OCI-LY7 (cell line): ENCODE results near the gene CORIN. TPM values are rescaled to one million over a fixed set of nuclear protein-coding genes. Genes with fewer than 3 reads are reported as not detected.

Experiments
- BruUV-seq: library from RNA; stranded (reverse); fragments of 400-500 nt; replicated peaks from 2 replicates; lab custom pipeline; 2021; lab: Mats Ljungman, UMichigan
- CTCF ChIA-PET: fragments of 300-600 bp; sonication (Branson Sonifier 250); formaldehyde crosslinking; loops from one replicate; lab custom pipeline; 2022; ENCODE audit warnings: antibody characterized with exemption; ENCODE audit not compliant: unreplicated experiment; lab: Charles Lee
- POLR2A ChIA-PET: fragments of 300-600 bp; sonication (Branson Sonifier 250); formaldehyde crosslinking; loops from one replicate; lab custom pipeline; 2022; ENCODE audit warnings: antibody characterized with exemption; lab: Charles Lee
- DNase-seq: peaks from one replicate; pipeline ENCODE4 v3.0.0-alpha.2; 2015; ENCODE audit warnings: low spot score
- H2AFZ ChIP-seq: fragments of 200-600 bp; sonication (generic), shearing (Covaris generic); 2 replicates; pipeline ENCODE4 v1.6.1; 2014; ENCODE audit warnings: mild to moderate bottlenecking, antibody characterized with exemption, low read length, moderate library complexity
- H3K27ac ChIP-seq: fragments of 200-600 bp; sonication (generic); 2 replicates; pipeline ENCODE4 v1.5.1; 2014; ENCODE audit warnings: mixed run types, low read depth, mild to moderate bottlenecking, moderate library complexity, low read length, inconsistent platforms; ENCODE audit not compliant: poor library complexity, severe bottlenecking
- H3K36me3 ChIP-seq: fragments of 200-600 bp; sonication (generic); 2 replicates; pipeline ENCODE4 v1.6.1; 2014; ENCODE audit warnings: mild to moderate bottlenecking, antibody characterized with exemption, low read length, moderate library complexity, mixed read lengths; ENCODE audit not compliant: insufficient read depth
- H3K4me1 ChIP-seq: fragments of 200-600 bp; sonication (generic); 2 replicates; pipeline ENCODE4 v1.5.1; 2014; ENCODE audit warnings: mild to moderate bottlenecking, low read length; ENCODE audit not compliant: insufficient read depth, poor library complexity, severe bottlenecking
- H3K4me2 ChIP-seq: fragments of 200-600 bp; sonication (generic); 2 replicates; pipeline ENCODE4 v1.6.1; 2014; ENCODE audit warnings: mild to moderate bottlenecking, low read length
- H3K4me3 ChIP-seq: fragments of 200-600 bp; sonication (generic); 2 replicates; pipeline ENCODE4 v1.5.1; 2014; ENCODE audit warnings: mild to moderate bottlenecking, low read depth, low read length; ENCODE audit not compliant: poor library complexity, severe bottlenecking
- H3K79me2 ChIP-seq: fragments of 200-600 bp; sonication (generic); 2 replicates; pipeline ENCODE4 v1.6.1; 2016; ENCODE audit warnings: low read depth, mild to moderate bottlenecking, low read length, moderate library complexity, mixed read lengths; ENCODE audit not compliant: insufficient read depth
- H3K9me2 ChIP-seq: fragments of 200-600 bp; sonication (generic); 2 replicates; pipeline ENCODE4 v1.6.1; 2016; ENCODE audit warnings: mild to moderate bottlenecking, low read length, mixed read lengths; ENCODE audit not compliant: insufficient read depth
- H3K9me3 ChIP-seq: fragments of 200-600 bp; sonication (generic); 2 replicates; pipeline ENCODE4 v1.6.1; 2014; ENCODE audit warnings: mild to moderate bottlenecking, mixed run types, low read length, mixed read lengths
- H4K20me1 ChIP-seq: fragments of 200-600 bp; sonication (generic); 2 replicates; pipeline ENCODE4 v1.6.1; 2014; ENCODE audit warnings: mild to moderate bottlenecking, antibody characterized with exemption, low read length, moderate library complexity, mixed read lengths; ENCODE audit not compliant: insufficient read depth
- EZH2phosphoT487 ChIP-seq: fragments of 200-600 bp; sonication (generic); IDR thresholded peaks from 2 replicates; pipeline ENCODE4 v1.6.1; 2018; ENCODE audit warnings: low read depth, borderline replicate concordance, mild to moderate bottlenecking, mixed run types, antibody characterized with exemption, low read length, moderate library complexity, mixed read lengths
- intact Hi-C: fragments of 100-400 bp; cut with micrococcal nuclease; formaldehyde crosslinking; loops from one replicate; pipeline ENCODE4 v1.10.0; 2022; ENCODE audit not compliant: unreplicated experiment
- total RNA-seq, 2 experiments: library from RNA; depleted of rRNA in 1 of 2; stranded (reverse); fragments of >200 nt in 1 of 2; shearing (Covaris generic) in 1 of 2; gene quantifications; 2 replicates each; pipeline ENCODE4 v1.2.3, GENCODE V29; 2014 to 2022
- TF ChIP-seq, protein P1 (sequence below): fragments of 200-600 bp; sonication (generic); conservative IDR thresholded peaks from 2 replicates; pipeline ENCODE4 v1.5.1; 2014; ENCODE audit warnings: mild to moderate bottlenecking, antibody characterized with exemption, low read length, moderate library complexity, mixed read lengths

The CORIN gene
- total RNA-seq, 2 experiments from 2014 or later, result 0.40 TPM; not detected in 1

- TF ChIP-seq, protein P1, sequence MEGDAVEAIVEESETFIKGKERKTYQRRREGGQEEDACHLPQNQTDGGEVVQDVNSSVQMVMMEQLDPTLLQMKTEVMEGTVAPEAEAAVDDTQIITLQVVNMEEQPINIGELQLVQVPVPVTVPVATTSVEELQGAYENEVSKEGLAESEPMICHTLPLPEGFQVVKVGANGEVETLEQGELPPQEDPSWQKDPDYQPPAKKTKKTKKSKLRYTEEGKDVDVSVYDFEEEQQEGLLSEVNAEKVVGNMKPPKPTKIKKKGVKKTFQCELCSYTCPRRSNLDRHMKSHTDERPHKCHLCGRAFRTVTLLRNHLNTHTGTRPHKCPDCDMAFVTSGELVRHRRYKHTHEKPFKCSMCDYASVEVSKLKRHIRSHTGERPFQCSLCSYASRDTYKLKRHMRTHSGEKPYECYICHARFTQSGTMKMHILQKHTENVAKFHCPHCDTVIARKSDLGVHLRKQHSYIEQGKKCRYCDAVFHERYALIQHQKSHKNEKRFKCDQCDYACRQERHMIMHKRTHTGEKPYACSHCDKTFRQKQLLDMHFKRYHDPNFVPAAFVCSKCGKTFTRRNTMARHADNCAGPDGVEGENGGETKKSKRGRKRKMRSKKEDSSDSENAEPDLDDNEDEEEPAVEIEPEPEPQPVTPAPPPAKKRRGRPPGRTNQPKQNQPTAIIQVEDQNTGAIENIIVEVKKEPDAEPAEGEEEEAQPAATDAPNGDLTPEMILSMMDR, result no peak
- TF ChIP-seq EZH2phosphoT487, result no peak
- Histone ChIP-seq H4K20me1 (no peaks in the 10 kb centered on the region), H3K4me3 (no peak overlapping the region), H3K79me2 (no peaks in the 10 kb centered on the region), H3K9me3 (no peaks in the 10 kb centered on the region), H3K36me3 (no peaks in the 10 kb centered on the region), H3K4me2 (no peak overlapping the region), H3K4me1 (no peaks in the 10 kb centered on the region), H3K27ac (no peak overlapping the region), H2AFZ (no peak overlapping the region), H3K9me2 (no peaks in the 10 kb centered on the region)
- BruUV-seq, result no TSS peak
- intact Hi-C loops, result no loop called here
- no peak for DNase-seq
- ChIA-PET POLR2A (interaction anchor here (0.5 to 0.6 kb wide), 2 partner anchors 92 to 215 kb away, joined by 3 read pairs; no protein-coding TSS in a partner anchor), CTCF (no interaction called here)
Measured at GRCh38 chr4:47639531-47639930, 198.3 kb downstream of the CORIN start.

DNA sequence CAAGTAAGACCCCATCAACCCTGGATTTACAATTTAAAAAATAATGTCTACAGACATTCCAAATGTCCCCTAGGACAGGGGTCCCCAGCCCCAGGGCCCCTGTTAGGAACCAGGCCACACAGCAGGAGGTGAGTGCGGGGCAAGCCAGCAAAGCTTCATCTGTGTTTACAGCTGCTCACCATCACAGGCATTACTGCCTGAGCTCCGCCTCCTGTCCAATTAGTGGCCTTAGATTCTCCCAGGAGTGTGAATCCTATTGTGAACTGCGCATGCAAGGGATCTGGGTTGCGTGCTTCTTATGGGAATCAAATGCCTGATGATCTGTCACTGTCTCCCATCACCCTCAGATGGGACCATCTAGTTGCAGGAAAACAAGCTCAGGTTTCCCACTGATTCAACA is 206.7 kb downstream of the CORIN start:
- H3K79me2 ChIP-seq, result no peaks in the 10 kb centered on the region
- TF ChIP-seq, protein P1, result no peak
- ChIA-PET CTCF (no interaction called here), POLR2A (interaction anchor here (0.6 to 1.0 kb wide), 2 partner anchors 16 to 1333 kb away, joined by 3 read pairs; no protein-coding TSS in a partner anchor)
- intact Hi-C loops, result no loop called here
- DNase-seq, result no peak
- no peak overlapping the region for H3K4me3 ChIP-seq
- no TSS peak for BruUV-seq
- H3K9me3 ChIP-seq, result no peaks in the 10 kb centered on the region
- no peaks in the 10 kb centered on the region for H3K9me2 ChIP-seq
- no peak overlapping the region for H3K27ac ChIP-seq
- no peak overlapping the region for H2AFZ ChIP-seq
- no peaks in the 10 kb centered on the region for H3K36me3 ChIP-seq
- no peaks in the 10 kb centered on the region for H3K4me1 ChIP-seq
- H4K20me1 ChIP-seq, result no peaks in the 10 kb centered on the region
- no peak overlapping the region for H3K4me2 ChIP-seq

DNA sequence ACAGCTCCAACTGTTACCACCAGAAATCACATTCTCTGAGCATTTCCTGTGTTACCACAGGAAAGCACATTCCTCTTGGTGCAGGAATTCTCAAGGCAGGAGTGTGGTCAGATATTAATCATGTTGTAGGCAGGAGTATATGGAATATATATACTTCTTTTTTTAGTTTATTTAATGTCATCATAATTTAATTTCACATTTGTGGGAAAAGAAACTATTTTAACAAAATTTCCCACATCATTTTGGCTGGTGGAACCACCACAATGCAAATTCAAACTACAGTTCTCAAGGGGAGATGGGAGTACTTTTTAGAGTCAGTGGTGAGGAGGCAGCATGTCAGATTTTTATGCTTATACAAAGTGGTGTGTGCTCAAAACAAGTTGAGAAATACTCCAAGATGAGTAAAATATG is 213.8 kb downstream of the CORIN start:
- POLR2A ChIA-PET, result no interaction called here
- CTCF ChIA-PET, result no interaction called here
- no peak overlapping the region for H2AFZ ChIP-seq
- H3K9me3 ChIP-seq, result no peaks in the 10 kb centered on the region
- no peak for DNase-seq
- no peaks in the 10 kb centered on the region for H3K4me1 ChIP-seq
- H3K9me2 ChIP-seq, result no peaks in the 10 kb centered on the region
- no peak overlapping the region for H3K27ac ChIP-seq
- no peaks in the 10 kb centered on the region for H3K79me2 ChIP-seq
- H4K20me1 ChIP-seq, result no peaks in the 10 kb centered on the region
- no TSS peak for BruUV-seq
- intact Hi-C loops, result no loop called here
- no peak overlapping the region for H3K4me2 ChIP-seq
- no peak overlapping the region for H3K4me3 ChIP-seq
- no peaks in the 10 kb centered on the region for H3K36me3 ChIP-seq
- no peak for TF ChIP-seq EZH2phosphoT487
- TF ChIP-seq, protein P1, result no peak
